GM12878 (cell line): Measurements from ENCODE around the gene TCOF1.

Experiments used
- BCL3 ChIP-seq: IDR thresholded peaks from 2 replicates; pipeline ENCODE4 v1.6.1; 2011; ENCODE audit warnings: borderline replicate concordance, low read depth, mild to moderate bottlenecking, moderate library complexity, low read length; ENCODE audit not compliant: insufficient read depth, poor library complexity, severe bottlenecking
- EP300 ChIP-seq, 2 experiments: fragments of 150-350 bp in 1 of 2; IDR thresholded peaks; 2 replicates each; pipeline ENCODE4 v1.6.1; 2011 to 2012; ENCODE audit warnings: low read depth in 2 of 2, low read length in 2 of 2, borderline replicate concordance in 1 of 2, improper control_type of control experiment in 1 of 2, inconsistent platforms in 1 of 2; ENCODE audit not compliant: control insufficient read depth in 1 of 2
- POLR2A ChIP-seq: IDR thresholded peaks from 2 replicates; pipeline ENCODE4 v1.6.1; 2011; ENCODE audit warnings: low read depth, mild to moderate bottlenecking, low read length

DNA sequence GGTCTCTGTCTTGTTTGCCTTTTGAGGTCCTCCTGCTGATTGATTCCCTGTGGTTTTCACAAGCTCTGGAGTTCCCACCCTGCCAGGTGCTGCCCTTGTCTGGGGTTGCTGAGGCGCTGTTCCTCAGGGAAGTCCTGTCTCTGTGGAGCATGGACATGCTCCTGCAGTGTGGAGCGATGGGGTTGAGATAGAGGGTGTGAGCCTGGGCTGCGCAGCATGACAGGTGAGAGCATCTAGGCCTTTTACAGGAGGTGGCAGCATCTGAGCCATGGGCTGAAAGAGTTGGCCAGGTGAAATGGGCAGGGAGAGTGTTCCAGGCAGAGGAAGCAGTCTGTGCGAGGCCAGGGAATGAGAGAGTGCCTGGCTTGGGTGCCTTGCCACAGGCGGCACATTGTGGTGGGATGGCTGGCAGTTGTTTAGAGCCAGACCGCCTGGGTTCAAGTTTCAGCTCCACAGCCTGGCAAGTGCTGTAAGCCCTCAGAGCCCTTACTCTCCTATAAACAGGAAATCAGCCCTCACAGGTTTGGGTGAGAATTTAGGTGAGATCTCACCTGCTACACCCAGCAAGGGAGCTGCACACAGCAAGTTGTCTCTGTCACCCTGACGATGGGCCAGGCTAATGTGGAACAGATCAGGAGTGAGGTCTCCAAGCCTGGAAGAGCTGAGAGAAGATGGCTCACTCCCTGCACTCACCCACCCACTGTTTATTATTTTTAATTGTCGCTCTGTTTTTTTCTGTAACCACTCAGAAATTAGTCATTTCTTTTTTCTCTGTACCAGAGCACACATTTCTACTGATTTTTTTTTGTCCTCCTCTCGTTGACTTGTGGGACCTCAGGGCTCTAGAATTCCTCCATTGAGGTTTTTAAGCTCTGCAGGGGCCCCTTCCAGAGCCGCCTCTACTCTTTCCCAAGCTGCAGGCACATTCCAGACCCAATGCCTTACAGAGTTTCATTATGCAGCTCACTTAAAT lies 19.6 kb downstream of the TCOF1 start:
- TF ChIP-seq BCL3, result no peak
- peak; percentile 51 for TF ChIP-seq POLR2A
- TF ChIP-seq EP300 (IDR thresholded peaks at IDR 0.05; ENCODE audit: borderline replicate concordance in 1 of 2, control insufficient read depth in 1 of 2, low read depth in 2 of 2, low read length in 2 of 2), result no peak
